SU-DHL-6 (cell line): Measurements from ENCODE around the gene TAF8.

Experiments used
- H2AFZ ChIP-seq: fragments of 200-600 bp; sonication (generic); 2 replicates; pipeline ENCODE4 v1.6.1; 2014; ENCODE audit warnings: low read depth, mild to moderate bottlenecking, moderate library complexity, mixed read lengths, antibody characterized with exemption, low read length; ENCODE audit not compliant: severe bottlenecking
- H3F3A ChIP-seq: fragments of 200-600 bp; shearing (Covaris generic); 2 replicates; pipeline ENCODE4 v1.6.0; 2016; ENCODE audit warnings: antibody characterized with exemption, mild to moderate bottlenecking; ENCODE audit not compliant: insufficient read depth
- H3K27ac ChIP-seq: fragments of 200-600 bp; sonication (generic); 2 replicates; pipeline ENCODE4 v1.5.1; 2016; ENCODE audit warnings: low read depth, mild to moderate bottlenecking, low read length, moderate library complexity, mixed read lengths
- H3K27me3 ChIP-seq: fragments of 200-600 bp; sonication (generic), shearing (Covaris generic); 2 replicates; pipeline ENCODE4 v1.6.0; 2014; ENCODE audit warnings: mild to moderate bottlenecking, low read length
- H3K36me3 ChIP-seq: fragments of 200-600 bp; sonication (generic); 2 replicates; pipeline ENCODE4 v1.6.1; 2014; ENCODE audit warnings: mild to moderate bottlenecking, low read length, mixed read lengths
- H3K4me2 ChIP-seq: fragments of 300-600, 200-600 bp; shearing (Covaris generic), sonication (generic); 2 replicates; pipeline ENCODE4 v1.6.0; 2014; ENCODE audit warnings: low read length, low read depth, mild to moderate bottlenecking; ENCODE audit not compliant: poor library complexity, severe bottlenecking
- H3K4me3 ChIP-seq: fragments of 200-600 bp; sonication (generic); 2 replicates; pipeline ENCODE4 v1.5.1; 2014; ENCODE audit warnings: antibody characterized with exemption, low read length, mild to moderate bottlenecking, mixed read lengths; ENCODE audit not compliant: insufficient read depth, poor library complexity, severe bottlenecking
- H3K79me2 ChIP-seq: fragments of 200-600 bp; sonication (generic); 2 replicates; pipeline ENCODE4 v1.6.1; 2014; ENCODE audit warnings: mild to moderate bottlenecking, low read length, moderate library complexity; ENCODE audit not compliant: insufficient read depth
- H3K9ac ChIP-seq: fragments of 200-600 bp; sonication (generic); 2 replicates; pipeline ENCODE4 v1.7.0; 2014; ENCODE audit warnings: mild to moderate bottlenecking, low read length
- H3K9me2 ChIP-seq: fragments of 200-600 bp; sonication (generic); replicated peaks from 2 replicates; pipeline ENCODE4 v1.6.1; 2014; ENCODE audit warnings: low read length; ENCODE audit not compliant: insufficient read depth
- H3K9me3 ChIP-seq: fragments of 200-600 bp; sonication (generic); 2 replicates; pipeline ENCODE4 v1.6.1; 2014; ENCODE audit warnings: low read length, mixed read lengths; ENCODE audit not compliant: insufficient read depth
- H4K20me1 ChIP-seq: fragments of 200-600 bp; sonication (generic); 2 replicates; pipeline ENCODE4 v1.6.1; 2014; ENCODE audit warnings: low read depth, mild to moderate bottlenecking, antibody characterized with exemption, low read length, moderate library complexity, mixed read lengths
- EZH2phosphoT487 ChIP-seq: fragments of 200-600 bp; sonication (generic), shearing (Covaris generic); conservative IDR thresholded peaks from 2 replicates; pipeline ENCODE4 v1.6.1; 2018; ENCODE audit warnings: mild to moderate bottlenecking, antibody characterized with exemption, low read length, moderate library complexity, mixed read lengths
- TF ChIP-seq, protein P1 (sequence below): fragments of 200-600 bp; sonication (generic); IDR thresholded peaks from one replicate; pipeline ENCODE4 v1.5.1; 2017; ENCODE audit warnings: antibody characterized with exemption, mild to moderate bottlenecking, low read length, moderate library complexity; ENCODE audit not compliant: insufficient read depth, poor library complexity, severe bottlenecking

Gene TAF8

DNA sequence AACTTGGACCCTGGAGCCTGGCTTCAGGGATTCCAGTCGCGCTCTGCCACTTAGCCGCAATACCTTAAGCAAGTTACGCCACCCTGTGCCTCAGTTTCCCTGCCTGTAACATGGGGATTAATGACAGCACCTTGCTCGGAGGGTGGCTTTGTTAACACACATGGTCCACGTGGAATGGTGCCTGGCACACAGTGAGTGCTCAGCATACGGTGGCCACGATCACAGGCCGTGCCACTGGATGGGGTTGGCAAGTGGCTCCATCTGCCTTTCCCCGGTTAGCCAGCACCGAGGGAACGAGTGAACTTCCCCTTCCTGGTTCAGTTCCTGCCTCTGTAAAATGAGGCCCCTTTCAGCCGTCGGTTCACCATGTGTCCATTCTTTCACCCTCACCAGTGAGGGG is 74.9 kb downstream of the TAF8 start:
- H3K4me3 ChIP-seq = no peak overlapping the region
- no peaks in the 10 kb centered on the region for H3K27me3 ChIP-seq
- H4K20me1 ChIP-seq = no peaks in the 10 kb centered on the region
- no peak overlapping the region for H3K9ac ChIP-seq
- H3K9me3 ChIP-seq = no peaks in the 10 kb centered on the region
- no peak overlapping the region for H2AFZ ChIP-seq
- H3K9me2 ChIP-seq = no peaks in the 10 kb centered on the region
- H3K4me2 ChIP-seq = no peak overlapping the region
- no peak overlapping the region for H3K27ac ChIP-seq
- H3K36me3 ChIP-seq = no peaks in the 10 kb centered on the region
- no peaks in the 10 kb centered on the region for H3F3A ChIP-seq
- TF ChIP-seq EZH2phosphoT487 = no peak
- TF ChIP-seq, protein P1, sequence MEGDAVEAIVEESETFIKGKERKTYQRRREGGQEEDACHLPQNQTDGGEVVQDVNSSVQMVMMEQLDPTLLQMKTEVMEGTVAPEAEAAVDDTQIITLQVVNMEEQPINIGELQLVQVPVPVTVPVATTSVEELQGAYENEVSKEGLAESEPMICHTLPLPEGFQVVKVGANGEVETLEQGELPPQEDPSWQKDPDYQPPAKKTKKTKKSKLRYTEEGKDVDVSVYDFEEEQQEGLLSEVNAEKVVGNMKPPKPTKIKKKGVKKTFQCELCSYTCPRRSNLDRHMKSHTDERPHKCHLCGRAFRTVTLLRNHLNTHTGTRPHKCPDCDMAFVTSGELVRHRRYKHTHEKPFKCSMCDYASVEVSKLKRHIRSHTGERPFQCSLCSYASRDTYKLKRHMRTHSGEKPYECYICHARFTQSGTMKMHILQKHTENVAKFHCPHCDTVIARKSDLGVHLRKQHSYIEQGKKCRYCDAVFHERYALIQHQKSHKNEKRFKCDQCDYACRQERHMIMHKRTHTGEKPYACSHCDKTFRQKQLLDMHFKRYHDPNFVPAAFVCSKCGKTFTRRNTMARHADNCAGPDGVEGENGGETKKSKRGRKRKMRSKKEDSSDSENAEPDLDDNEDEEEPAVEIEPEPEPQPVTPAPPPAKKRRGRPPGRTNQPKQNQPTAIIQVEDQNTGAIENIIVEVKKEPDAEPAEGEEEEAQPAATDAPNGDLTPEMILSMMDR = no peak
- H3K79me2 ChIP-seq = no peaks in the 10 kb centered on the region

DNA sequence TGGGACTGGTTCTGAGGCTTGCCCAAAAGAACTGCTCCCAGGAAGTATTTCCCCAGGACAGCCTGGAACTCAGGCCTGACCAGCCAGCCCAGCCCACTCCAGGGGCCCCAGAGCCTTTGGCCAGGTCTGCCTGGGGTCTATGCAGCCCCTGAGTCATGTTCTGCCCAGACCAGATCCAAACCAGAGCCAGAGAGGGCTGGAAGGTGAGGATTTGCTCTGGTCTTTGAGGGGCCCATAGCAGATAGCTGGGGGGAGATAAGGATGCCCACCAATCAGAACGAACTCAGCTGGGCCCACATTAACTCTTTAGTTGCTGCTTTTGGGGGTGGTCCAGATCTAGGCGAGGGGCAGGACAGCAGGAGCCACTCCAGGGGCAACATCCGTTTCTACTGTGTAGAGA is 75.3 kb downstream of the TAF8 start:
- Histone ChIP-seq H3K27me3 (no peaks in the 10 kb centered on the region), H3K9me3 (no peaks in the 10 kb centered on the region), H3K4me3 (no peak overlapping the region), H3K4me2 (no peak overlapping the region), H3K9ac (no peak overlapping the region), H3K27ac (no peak overlapping the region), H2AFZ (no peak overlapping the region), H4K20me1 (no peaks in the 10 kb centered on the region), H3F3A (no peaks in the 10 kb centered on the region), H3K79me2 (no peaks in the 10 kb centered on the region), H3K9me2 (no peaks in the 10 kb centered on the region), H3K36me3 (no peaks in the 10 kb centered on the region)
- TF ChIP-seq, protein P1 = no peak
- no peak for TF ChIP-seq EZH2phosphoT487

DNA sequence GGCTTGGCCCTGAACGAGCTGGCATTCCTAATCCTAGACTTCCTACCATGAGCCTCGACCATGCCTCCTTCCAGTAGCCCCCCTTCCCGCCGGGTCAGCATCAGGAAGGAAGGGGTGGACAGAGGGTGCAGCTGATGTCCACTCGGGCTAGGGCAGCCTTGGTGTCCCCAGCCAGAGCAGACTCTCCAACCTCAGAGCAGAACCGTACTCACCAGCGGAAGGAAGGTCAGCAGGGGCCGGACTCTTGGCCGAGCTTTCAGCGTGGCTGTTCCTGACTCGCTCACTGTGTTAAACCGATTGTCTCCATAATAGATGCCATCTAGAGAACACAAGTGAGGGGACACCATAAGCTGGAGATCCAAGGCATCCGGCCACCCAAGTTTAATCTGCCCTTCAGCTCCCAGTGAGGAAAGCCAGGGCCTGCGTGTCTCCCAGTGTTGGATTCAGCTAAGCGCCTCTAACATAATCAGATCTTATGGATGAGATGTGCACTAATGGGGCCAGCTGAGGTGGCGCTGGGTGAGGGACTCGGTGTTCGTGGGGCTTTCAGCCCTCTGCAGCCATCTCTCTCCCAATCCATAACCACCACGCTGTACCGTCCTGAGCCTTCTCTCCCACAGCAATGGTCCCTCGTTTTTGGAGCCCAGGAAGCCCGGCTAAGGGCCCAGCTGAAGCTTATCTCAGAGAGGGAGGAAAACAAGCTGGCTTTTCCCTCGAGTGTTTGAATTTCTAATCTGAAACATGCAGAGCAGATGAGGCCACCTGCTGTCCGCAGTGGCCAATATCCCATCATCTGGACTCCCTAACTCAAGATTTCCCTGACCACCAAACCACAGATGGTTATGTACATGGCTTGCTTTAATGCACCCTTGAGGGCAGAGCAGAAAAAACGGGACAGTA is 78.4 kb downstream of the TAF8 start:
- H3K27me3 ChIP-seq = 0 out of 2 replicates have a peak, but pooled peaks cover 3% of the 10 kb centered on the region
- no peaks in the 10 kb centered on the region for H3K9me3 ChIP-seq
- TF ChIP-seq, protein P1 = no peak
- TF ChIP-seq EZH2phosphoT487 = no peak
- H3K36me3 ChIP-seq = no peaks in the 10 kb centered on the region
- no peaks in the 10 kb centered on the region for H3F3A ChIP-seq
- H4K20me1 ChIP-seq = no peaks in the 10 kb centered on the region
- H3K4me3 ChIP-seq = no peak overlapping the region
- H3K27ac ChIP-seq = no peak overlapping the region
- no peaks in the 10 kb centered on the region for H3K9me2 ChIP-seq
- no peak overlapping the region for H3K9ac ChIP-seq
- H3K79me2 ChIP-seq = no peaks in the 10 kb centered on the region
- no peak overlapping the region for H3K4me2 ChIP-seq
- H2AFZ ChIP-seq = no peak overlapping the region
